ENCODE results near the gene SRRM4. TPM values are rescaled to one million over a fixed set of nuclear protein-coding genes. Genes with fewer than 3 reads are reported as not detected.

Gene SRRM4
- not detected for total RNA-seq
- polyA plus RNA-seq = under 1 TPM in 2 of 3 donors, not detected in 1; under 0.01 TPM
- long read RNA-seq, donor 1 = 0 reads
- long read RNA-seq, donor 2 = 0 reads

GRCh38 chr12:118981285-118982211 is at the start of gene SRRM4:
TSS of gene SRRM4 (plus strand) at chr12:118981541. CDS start at chr12:118981883, 342 bp downstream.
- intact Hi-C loops (cut with DNase I; ENCODE audit: low total_unique reads) = no loop called here
- Histone ChIP-seq H3K36me3 (no peaks in the 10 kb centered on the region), H3K4me1 (peaks cover 0 to 13% (median 1%) of the 10 kb centered on the region in 6 donors), H3K4me3 (peak within 1 kb of the TSS in 1 of 8 donors; percentile 1), H3K27me3 (replicated peaks in 1 of 7) (peaks cover 3 to 89% (median 26%) of the 10 kb centered on the region in 7 donors), H3K9me3 (no peaks in the 10 kb centered on the region), H3K27ac (no peak within 1 kb of the TSS)
- no peak for TF ChIP-seq POLR2A (IDR thresholded peaks at IDR 0.05)
- no peak for TF ChIP-seq CTCF (IDR thresholded peaks at IDR 0.05 in 8 of 11, conservative IDR thresholded peaks at IDR 0.05 in 3 of 11)
- TF ChIP-seq POLR2AphosphoS5 (IDR thresholded peaks at IDR 0.05) = no peak
- no peak for DNase-seq
- WGBS, 5 donors = 4 to 9% (median 5%) methylated on average over 39 to 64 of the region's 64 CpGs

- H3K36me3 ChIP-seq = no peaks in the 10 kb centered on the region
- peaks cover 0 to 17% (median 0%) of the 10 kb centered on the region in 7 donors for H3K27me3 ChIP-seq (replicated peaks in 1 of 7)
- WGBS, 5 donors = 52 to 62% (median 57%) methylated on average over 10 of the region's 10 CpGs
- H3K9me3 ChIP-seq = no peaks in the 10 kb centered on the region
- intact Hi-C loops (cut with DNase I; ENCODE audit: low total_unique reads) = no loop called here
- TF ChIP-seq POLR2AphosphoS5 (IDR thresholded peaks at IDR 0.05) = no peak
- TF ChIP-seq CTCF (IDR thresholded peaks at IDR 0.05 in 8 of 11, conservative IDR thresholded peaks at IDR 0.05 in 3 of 11) = no peak
- no peak for TF ChIP-seq POLR2A (IDR thresholded peaks at IDR 0.05)
- H3K4me1 ChIP-seq = no peaks in the 10 kb centered on the region
- H3K4me3 ChIP-seq = no peak overlapping the region
- no peak overlapping the region for H3K27ac ChIP-seq
- DNase-seq = no peak
These were observed 35.1 kb upstream of the SRRM4 start for GRCh38 chr12:118946256-118946655.

GRCh38 chr12:118958520-118958919 is 22.8 kb upstream of the SRRM4 start:
- Histone ChIP-seq H3K4me1 (no peaks in the 10 kb centered on the region), H3K36me3 (no peaks in the 10 kb centered on the region), H3K9me3 (peaks cover 0 to 7% (median 2%) of the 10 kb centered on the region in 8 donors), H3K27ac (no peak overlapping the region), H3K4me3 (no peak overlapping the region), H3K27me3 (replicated peaks in 1 of 7) (no peaks in the 10 kb centered on the region)
- DNase-seq = no peak
- TF ChIP-seq POLR2AphosphoS5 (IDR thresholded peaks at IDR 0.05) (no peak), POLR2A (IDR thresholded peaks at IDR 0.05) (no peak), CTCF (IDR thresholded peaks at IDR 0.05 in 8 of 11, conservative IDR thresholded peaks at IDR 0.05 in 3 of 11) (no peak)
- WGBS, 5 donors = 59 to 64% (median 62%) methylated on average over 5 of the region's 5 CpGs
- intact Hi-C loops (cut with DNase I; ENCODE audit: low total_unique reads) = no loop called here

GRCh38 chr12:118959348-118959747 is 22.0 kb upstream of the SRRM4 start:
- Histone ChIP-seq H3K4me1 (no peaks in the 10 kb centered on the region), H3K27me3 (replicated peaks in 1 of 7) (no peaks in the 10 kb centered on the region), H3K4me3 (no peak overlapping the region), H3K36me3 (no peaks in the 10 kb centered on the region), H3K9me3 (peaks cover 0 to 7% (median 2%) of the 10 kb centered on the region in 8 donors), H3K27ac (no peak overlapping the region)
- TF ChIP-seq POLR2AphosphoS5 (IDR thresholded peaks at IDR 0.05) (no peak), CTCF (IDR thresholded peaks at IDR 0.05 in 8 of 11, conservative IDR thresholded peaks at IDR 0.05 in 3 of 11) (no peak), POLR2A (IDR thresholded peaks at IDR 0.05) (no peak)
- intact Hi-C loops (cut with DNase I; ENCODE audit: low total_unique reads) = no loop called here
- WGBS, 5 donors = 54 to 71% (median 68%) methylated on average over 4 of the region's 4 CpGs
- no peak for DNase-seq
